Panc1 (cell line): Measurements from ENCODE around the gene CDC42EP5.

ENCODE experiments used
- TCF7L2 ChIP-seq: IDR thresholded peaks from 2 replicates; pipeline ENCODE4 v1.6.1; 2011; ENCODE audit warnings: mild to moderate bottlenecking, low read depth, low read length, inconsistent platforms
- TF ChIP-seq, protein P1 (sequence below): fragments of 450-650 bp; IDR thresholded peaks from 2 replicates; pipeline ENCODE4 v1.5.1; 2017; ENCODE audit warnings: mild to moderate bottlenecking
- TF ChIP-seq, protein P2 (sequence below), 2 experiments: IDR thresholded peaks; 2 replicates each; pipeline ENCODE4 v1.6.1; 2011 to 2012; ENCODE audit warnings: low read depth in 2 of 2, control low read depth in 1 of 2, low read length in 1 of 2, mild to moderate bottlenecking in 1 of 2, moderate library complexity in 1 of 2; ENCODE audit not compliant: insufficient read depth in 1 of 2

DNA sequence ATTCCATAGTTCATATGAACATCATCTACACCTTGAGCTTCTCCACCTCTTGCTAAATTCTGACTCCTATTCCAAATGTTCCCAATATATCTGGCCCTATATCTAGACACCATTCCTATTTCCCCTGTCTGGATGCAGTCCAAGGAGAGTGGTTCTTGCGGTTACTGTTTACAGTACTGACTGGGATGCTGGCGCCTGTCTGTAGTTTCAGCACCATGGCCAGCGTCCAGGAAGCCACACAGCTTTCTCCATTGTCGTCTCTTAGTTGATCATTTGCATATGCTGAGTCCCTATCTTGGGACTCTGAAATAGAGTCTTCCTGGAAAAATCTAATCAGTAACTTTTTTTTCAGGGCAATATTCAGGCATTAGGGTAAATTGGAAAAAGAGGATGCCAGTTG, 44.4 kb upstream of the CDC42EP5 start:
- TF ChIP-seq, protein P1, sequence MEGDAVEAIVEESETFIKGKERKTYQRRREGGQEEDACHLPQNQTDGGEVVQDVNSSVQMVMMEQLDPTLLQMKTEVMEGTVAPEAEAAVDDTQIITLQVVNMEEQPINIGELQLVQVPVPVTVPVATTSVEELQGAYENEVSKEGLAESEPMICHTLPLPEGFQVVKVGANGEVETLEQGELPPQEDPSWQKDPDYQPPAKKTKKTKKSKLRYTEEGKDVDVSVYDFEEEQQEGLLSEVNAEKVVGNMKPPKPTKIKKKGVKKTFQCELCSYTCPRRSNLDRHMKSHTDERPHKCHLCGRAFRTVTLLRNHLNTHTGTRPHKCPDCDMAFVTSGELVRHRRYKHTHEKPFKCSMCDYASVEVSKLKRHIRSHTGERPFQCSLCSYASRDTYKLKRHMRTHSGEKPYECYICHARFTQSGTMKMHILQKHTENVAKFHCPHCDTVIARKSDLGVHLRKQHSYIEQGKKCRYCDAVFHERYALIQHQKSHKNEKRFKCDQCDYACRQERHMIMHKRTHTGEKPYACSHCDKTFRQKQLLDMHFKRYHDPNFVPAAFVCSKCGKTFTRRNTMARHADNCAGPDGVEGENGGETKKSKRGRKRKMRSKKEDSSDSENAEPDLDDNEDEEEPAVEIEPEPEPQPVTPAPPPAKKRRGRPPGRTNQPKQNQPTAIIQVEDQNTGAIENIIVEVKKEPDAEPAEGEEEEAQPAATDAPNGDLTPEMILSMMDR = no peak
- TF ChIP-seq TCF7L2 = no peak
- TF ChIP-seq, protein P2, sequence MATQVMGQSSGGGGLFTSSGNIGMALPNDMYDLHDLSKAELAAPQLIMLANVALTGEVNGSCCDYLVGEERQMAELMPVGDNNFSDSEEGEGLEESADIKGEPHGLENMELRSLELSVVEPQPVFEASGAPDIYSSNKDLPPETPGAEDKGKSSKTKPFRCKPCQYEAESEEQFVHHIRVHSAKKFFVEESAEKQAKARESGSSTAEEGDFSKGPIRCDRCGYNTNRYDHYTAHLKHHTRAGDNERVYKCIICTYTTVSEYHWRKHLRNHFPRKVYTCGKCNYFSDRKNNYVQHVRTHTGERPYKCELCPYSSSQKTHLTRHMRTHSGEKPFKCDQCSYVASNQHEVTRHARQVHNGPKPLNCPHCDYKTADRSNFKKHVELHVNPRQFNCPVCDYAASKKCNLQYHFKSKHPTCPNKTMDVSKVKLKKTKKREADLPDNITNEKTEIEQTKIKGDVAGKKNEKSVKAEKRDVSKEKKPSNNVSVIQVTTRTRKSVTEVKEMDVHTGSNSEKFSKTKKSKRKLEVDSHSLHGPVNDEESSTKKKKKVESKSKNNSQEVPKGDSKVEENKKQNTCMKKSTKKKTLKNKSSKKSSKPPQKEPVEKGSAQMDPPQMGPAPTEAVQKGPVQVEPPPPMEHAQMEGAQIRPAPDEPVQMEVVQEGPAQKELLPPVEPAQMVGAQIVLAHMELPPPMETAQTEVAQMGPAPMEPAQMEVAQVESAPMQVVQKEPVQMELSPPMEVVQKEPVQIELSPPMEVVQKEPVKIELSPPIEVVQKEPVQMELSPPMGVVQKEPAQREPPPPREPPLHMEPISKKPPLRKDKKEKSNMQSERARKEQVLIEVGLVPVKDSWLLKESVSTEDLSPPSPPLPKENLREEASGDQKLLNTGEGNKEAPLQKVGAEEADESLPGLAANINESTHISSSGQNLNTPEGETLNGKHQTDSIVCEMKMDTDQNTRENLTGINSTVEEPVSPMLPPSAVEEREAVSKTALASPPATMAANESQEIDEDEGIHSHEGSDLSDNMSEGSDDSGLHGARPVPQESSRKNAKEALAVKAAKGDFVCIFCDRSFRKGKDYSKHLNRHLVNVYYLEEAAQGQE (IDR thresholded peaks at IDR 0.05; ENCODE audit: insufficient read depth in 1 of 2, low read depth in 2 of 2, low read length in 1 of 2) = peak; percentile 98 to 99
